NCI-H345 treated with DMSO at 0.1 percent for 48 hours (cell line): Measurements from ENCODE around the gene GLIS1.

ENCODE experiments used
- DNase-seq: peaks from one replicate; lab custom pipeline; 2025; ENCODE audit not compliant: unreplicated experiment; lab: John Stamatoyannopoulos, UW

The GLIS1 gene

GRCh38 chr1:53718443-53718842, 20.5 kb downstream of the GLIS1 start:
- no peak for DNase-seq

DNA sequence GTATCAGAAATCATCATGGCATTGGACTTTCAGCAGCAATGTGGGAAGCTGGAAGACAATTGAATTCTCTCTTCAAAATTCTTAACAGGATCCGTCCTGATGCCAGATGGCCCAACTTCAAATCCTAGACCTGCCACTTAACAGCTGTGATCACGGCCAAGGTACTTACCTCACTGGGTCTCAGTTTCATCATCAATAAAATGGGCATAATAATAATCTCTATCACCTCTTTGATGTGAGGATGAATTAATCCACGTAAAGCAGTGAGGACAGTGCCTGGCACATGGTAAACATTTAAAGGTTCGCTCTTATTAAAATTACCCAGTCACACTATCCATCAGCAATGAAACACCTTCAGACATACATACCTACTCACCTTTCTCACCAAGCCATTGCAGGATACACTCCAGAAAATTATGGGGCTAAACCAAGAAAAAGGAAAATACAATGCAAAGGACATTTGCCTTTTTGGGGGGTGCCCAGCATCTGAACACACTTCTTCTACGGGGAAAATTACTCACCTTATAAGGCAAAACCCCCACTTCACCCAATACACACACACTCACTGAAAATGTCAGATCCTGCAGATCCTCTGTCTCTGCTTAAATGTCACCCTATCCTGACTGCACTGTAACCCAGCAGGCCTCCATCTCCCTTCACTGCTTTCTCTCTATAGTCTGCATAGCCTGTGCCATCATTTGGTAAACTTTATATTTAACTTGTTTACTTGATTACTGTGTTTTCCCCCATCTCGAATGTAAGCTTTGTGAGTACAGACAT, 21.7 kb downstream of the GLIS1 start:
- no peak for DNase-seq

- DNase-seq, result no peak
Observed at GRCh38 chr1:53716150-53716549, 22.8 kb downstream of the GLIS1 start.

- DNase-seq, result no peak
Observed at GRCh38 chr1:53715478-53715877, 23.5 kb downstream of the GLIS1 start.

DNA sequence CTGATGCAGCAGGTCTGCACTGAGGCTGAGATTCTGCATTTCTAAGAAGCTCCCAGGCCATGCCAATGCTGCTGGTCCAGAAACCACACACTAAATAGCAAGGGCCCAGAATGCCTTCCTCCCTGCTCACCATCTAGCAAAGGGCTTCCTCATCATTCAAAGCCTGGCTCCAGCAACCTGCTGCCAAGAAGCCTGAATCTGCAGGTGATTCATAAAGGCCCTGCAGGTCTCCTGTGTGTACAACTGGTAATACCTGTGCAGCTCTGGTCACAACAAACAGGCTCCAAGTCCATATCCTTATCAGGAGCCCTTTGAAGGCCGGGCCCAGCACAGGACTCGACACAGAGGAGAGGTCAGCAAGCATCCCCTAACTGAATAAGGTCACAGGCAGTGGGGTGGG, 26.7 kb downstream of the GLIS1 start:
- no peak for DNase-seq

GRCh38 chr1:53710584-53710983, 28.4 kb downstream of the GLIS1 start:
- DNase-seq, result no peak

GRCh38 chr1:53708687-53709086, 30.3 kb downstream of the GLIS1 start:
- no peak for DNase-seq

- no peak for DNase-seq
Observed at GRCh38 chr1:53706356-53706755, 32.6 kb downstream of the GLIS1 start.

GRCh38 chr1:53705446-53706096, 33.4 kb downstream of the GLIS1 start:
- DNase-seq, result no peak

DNA sequence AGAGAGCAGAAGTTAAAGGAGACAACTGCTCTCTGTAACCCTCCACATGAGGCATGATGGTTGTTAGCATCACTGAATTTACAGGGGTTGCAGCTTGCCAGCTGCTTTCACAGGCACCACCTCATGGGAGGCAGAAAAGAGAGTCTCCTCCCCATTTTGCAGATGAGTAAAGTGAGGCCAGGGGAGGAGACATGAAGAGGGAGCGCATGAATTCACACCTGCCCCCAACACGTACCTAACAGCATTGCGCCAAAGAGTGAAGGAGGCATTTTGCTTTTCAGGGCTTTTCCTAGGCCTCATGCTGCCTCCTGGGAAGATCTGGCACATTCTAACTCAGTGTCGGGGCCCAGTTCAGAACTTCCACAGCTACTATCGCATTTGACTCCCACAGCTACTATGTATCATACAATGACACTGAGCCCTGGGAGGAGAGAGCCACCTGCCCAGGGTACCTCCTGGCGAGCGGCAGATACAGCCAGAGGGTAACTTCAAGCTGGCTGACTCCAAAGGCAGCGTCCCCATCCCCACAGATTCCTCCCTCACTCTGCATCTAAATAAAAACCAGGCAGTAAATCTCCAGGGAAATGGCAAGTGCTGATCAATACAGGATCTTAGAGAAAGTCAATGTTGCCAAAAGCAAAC, 34.0 kb downstream of the GLIS1 start:
- peak; percentile 9 for DNase-seq

DNA sequence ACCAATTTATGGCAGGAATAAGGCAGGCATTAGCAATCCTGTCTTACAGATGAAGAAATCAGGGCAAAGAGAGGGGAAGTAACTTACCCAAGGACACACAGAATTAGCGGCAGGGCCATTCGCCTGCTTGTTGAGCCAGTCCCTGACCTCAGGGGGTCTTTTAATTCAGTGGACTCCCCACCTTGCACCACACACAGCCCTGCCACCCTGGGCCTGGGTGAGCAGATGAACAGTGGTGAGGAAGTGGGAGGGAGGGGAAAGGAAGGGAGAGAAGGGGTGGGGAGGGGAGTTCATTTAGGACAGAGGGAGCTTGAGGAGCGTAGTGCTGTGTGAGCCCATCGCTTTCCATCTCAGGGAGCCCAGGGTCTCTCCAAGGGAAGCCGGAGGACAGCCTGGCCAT, 34.7 kb downstream of the GLIS1 start:
- no peak for DNase-seq

DNA sequence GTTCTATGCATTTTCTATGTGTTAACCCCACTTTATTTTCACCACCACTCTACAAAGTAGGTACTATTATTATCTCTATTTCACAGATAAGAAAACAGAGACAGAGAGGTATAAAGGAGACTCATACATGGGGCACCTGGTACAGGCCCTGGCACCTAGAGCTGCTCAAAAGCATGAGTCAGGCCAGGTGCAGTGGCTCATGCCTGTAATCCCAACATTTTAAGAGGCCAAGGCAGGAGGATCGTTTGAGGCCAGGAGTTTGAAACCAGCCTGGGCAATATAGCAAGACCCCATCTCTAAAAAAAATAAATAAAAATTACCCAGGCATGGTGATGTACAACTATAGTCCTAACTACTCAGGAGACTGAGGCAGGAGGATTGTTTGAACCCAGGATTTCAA, 35.8 kb downstream of the GLIS1 start:
- DNase-seq, result no peak

GRCh38 chr1:53702341-53702740, 36.6 kb downstream of the GLIS1 start:
- DNase-seq, result no peak

DNA sequence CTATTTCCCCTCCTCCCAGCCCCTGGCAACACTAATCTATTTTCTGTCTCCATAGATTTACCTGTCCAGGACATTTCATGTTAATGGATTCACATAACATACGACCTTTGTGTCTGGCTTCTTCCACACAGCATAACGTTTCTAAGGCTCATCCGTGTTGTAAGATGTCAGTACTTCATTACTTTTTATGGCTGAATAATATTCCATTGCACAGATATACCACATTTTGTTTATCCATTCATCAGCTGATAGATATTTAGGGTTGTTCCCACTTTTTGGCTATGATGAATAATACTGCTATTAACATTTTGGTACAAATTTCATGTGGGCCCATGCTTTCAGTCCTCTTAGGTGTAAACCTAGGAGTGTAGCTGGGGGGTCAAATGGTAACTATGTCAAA, 38.2 kb downstream of the GLIS1 start:
- DNase-seq, result no peak

DNA sequence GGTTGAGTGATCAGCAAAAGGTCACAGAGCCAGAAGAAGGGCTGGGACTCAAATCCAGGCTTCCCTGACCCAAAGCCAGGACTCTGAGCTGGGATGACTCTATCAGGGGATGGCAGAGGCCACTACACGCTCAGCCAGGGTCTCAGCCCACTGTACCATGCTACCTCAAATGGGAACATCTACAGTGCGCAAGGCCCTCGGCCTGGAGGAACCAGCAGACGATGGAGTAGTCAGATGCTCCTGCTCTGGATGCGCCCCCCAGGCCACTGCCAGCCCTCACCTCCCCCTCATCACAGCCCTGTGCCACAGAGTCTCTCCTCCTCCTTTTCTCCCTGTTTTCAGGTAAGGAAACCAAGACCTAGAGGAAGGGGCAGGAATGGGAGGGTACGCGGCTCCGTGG, 39.0 kb downstream of the GLIS1 start:
- no peak for DNase-seq

DNA sequence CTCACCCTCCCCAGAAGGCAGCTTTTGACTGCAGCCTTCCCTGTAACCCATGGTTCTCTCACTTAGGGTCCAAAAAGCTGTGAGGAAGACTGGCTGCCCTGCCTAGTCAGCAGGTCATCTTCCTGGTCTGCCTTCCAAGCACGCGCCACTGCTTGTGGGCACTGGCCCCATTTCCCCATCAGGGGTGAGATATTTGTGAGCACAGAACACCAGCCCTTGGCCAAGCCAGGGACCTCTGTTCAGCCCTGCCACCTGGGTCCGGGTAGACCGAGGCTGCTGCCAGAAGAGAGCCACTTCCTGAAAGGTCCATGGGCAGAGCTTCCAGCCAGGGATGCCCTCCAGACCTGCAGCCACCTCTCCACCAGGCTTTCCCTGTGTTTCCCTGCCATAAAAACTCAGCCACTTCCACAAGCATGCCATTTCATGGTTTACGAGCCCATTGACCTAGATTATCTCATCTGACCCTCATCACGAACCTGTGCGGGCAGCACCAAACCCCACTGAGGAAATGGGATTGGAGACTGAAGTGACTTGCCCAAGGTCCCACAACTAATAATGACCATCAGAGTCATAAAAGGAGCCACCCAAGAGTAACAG, 40.5 kb downstream of the GLIS1 start:
- no peak for DNase-seq

GRCh38 chr1:53697721-53698383, 41.1 kb downstream of the GLIS1 start:
- no peak for DNase-seq

DNA sequence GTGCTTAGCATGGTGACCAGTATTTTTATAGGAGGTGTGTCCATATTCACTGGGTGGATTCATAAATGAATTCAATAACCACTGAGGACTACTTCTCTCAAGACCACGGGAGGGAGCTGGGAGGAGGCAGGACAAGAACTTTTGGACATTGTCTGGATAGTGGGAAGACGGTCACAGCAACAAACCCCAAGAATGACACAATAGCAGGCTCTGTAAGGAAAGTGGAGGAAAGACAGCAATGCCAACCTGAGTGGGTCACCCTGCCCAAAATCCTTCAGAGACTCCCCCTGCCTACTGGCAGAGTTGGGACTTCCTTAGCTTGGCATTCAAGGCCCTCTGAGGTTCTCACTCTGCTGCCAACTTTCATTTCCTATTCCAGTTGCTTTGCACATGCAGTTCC, 42.0 kb downstream of the GLIS1 start:
- no peak for DNase-seq

DNA sequence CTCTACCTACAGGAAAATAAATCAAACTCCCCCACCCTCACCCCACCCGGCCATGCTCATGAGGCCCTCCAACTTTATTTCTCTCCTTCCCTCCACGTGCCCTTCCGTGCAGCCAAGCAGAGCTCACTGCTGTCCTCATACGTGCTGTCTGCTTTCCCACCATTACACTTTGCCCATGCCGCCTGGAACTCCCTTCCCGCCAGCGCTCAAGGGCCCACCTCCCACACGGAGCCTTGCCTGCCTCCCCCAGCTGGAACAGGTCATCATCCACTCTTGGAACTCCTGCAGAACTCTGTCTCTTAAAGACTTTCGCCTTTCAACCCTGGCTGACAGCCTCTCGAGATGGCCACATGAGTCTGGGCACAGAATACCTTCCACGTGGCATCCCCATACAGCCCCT, 42.4 kb downstream of the GLIS1 start:
- DNase-seq, result no peak

DNA sequence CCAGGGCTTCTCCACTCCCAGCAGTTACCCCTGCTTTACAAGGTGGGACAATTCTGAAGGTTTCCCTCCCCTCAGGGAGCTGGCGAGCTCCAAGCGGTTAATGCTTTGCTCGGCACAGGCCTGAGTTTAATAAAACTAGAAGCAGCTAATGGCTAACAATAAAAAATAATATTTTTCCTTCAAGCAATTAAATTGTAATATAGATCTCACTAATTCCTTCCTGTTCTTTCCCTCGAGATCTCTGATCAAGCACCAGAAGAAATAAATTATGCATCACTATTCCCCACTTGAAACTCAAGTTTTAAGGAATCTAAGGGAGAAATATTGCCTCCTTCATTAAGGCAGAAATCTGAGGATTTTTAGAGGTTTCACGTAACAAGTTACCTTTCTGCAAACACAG, 42.9 kb downstream of the GLIS1 start:
- DNase-seq, result no peak

- DNase-seq, result no peak
Observed at GRCh38 chr1:53695116-53695515, 43.8 kb downstream of the GLIS1 start.
